Caco-2 (cell line): Measurements from ENCODE around the gene RUNX1. TPM values are rescaled to one million over a fixed set of nuclear protein-coding genes. Genes with fewer than 3 reads are reported as not detected.

ENCODE experiments used
- BruUV-seq: library from RNA; stranded (reverse); fragments of 400-500 nt; replicated peaks from 2 replicates; lab custom pipeline; 2021; lab: Mats Ljungman, UMichigan
- CTCF ChIA-PET: fragments of 300-600 bp; sonication (Branson Sonifier 250); formaldehyde crosslinking; loops from one replicate; lab custom pipeline; 2022; ENCODE audit warnings: antibody characterized with exemption; lab: Charles Lee
- POLR2A ChIA-PET: fragments of 300-600 bp; sonication (Branson Sonifier 250); formaldehyde crosslinking; loops from one replicate; lab custom pipeline; 2022; ENCODE audit warnings: antibody characterized with exemption; lab: Charles Lee
- DNase-seq, 2 experiments: peaks; one replicate each; pipeline versions ENCODE4 v3.0.0 to v3.0.0-alpha.2; 2020 to 2022
- H3K27me3 ChIP-seq: replicated peaks from 2 replicates; pipeline ENCODE4 v1.6.0; 2011; ENCODE audit warnings: low read length; ENCODE audit not compliant: control insufficient read depth, insufficient read depth
- H3K36me3 ChIP-seq: 2 replicates; pipeline ENCODE4 v1.5.1; 2011; ENCODE audit warnings: low read length; ENCODE audit not compliant: control insufficient read depth, insufficient read depth
- H3K4me1 ChIP-seq: fragments of 250-450 bp; sonication (Bioruptor Pico); 2 replicates; pipeline ENCODE4 v1.5.1; 2020; ENCODE audit warnings: mild to moderate bottlenecking
- H3K4me3 ChIP-seq: 2 replicates; pipeline ENCODE4 v1.5.1; 2011; ENCODE audit warnings: low read depth, mild to moderate bottlenecking, control low read depth, low read length
- H3K9me3 ChIP-seq: fragments of 250-450 bp; sonication (Bioruptor Pico); 2 replicates; pipeline ENCODE4 v1.5.1; 2020; ENCODE audit warnings: mild to moderate bottlenecking, moderate library complexity
- H3K27ac Mint-ChIP-seq: one replicate; pipeline ENCODE4 v1.8.0; 2022; ENCODE audit warnings: mixed read lengths; ENCODE audit not compliant: unreplicated experiment
- H3K27me3 Mint-ChIP-seq: one replicate; pipeline ENCODE4 v1.8.0; 2022; ENCODE audit warnings: mixed read lengths; ENCODE audit not compliant: insufficient read depth, unreplicated experiment
- H3K36me3 Mint-ChIP-seq: one replicate; pipeline ENCODE4 v1.8.0; 2022; ENCODE audit warnings: mild to moderate bottlenecking, mixed read lengths; ENCODE audit not compliant: insufficient read depth, unreplicated experiment
- H3K4me1 Mint-ChIP-seq: one replicate; pipeline ENCODE4 v1.8.0; 2022; ENCODE audit warnings: low read depth, mixed read lengths; ENCODE audit not compliant: unreplicated experiment
- H3K4me3 Mint-ChIP-seq: one replicate; pipeline ENCODE4 v1.8.0; 2022; ENCODE audit warnings: mild to moderate bottlenecking, moderate library complexity, mixed read lengths; ENCODE audit not compliant: unreplicated experiment
- H3K9me3 Mint-ChIP-seq: one replicate; pipeline ENCODE4 v1.8.0; 2022; ENCODE audit warnings: mixed read lengths; ENCODE audit not compliant: unreplicated experiment
- intact Hi-C: fragments of 100-400 bp; cut with micrococcal nuclease; formaldehyde crosslinking; loops from one replicate; pipeline ENCODE4 v1.10.0; 2022; ENCODE audit not compliant: unreplicated experiment
- total RNA-seq: library from RNA; stranded (reverse); gene quantifications from 2 replicates; pipeline ENCODE4 v1.2.3, GENCODE V29; 2022
- TF ChIP-seq, protein P1 (sequence below), 2 experiments: fragments of 200-600 bp in 1 of 2; IDR thresholded peaks; 1 replicate in 1 of 2; 2 replicates in 1 of 2; pipeline versions ENCODE4 v1.5.1 to v1.8.0; 2011 to 2022; ENCODE audit warnings: antibody characterized with exemption in 1 of 2, control low read depth in 1 of 2, inconsistent platforms in 1 of 2, low read depth in 1 of 2, low read length in 1 of 2, mild to moderate bottlenecking in 1 of 2, moderate library complexity in 1 of 2; ENCODE audit not compliant: insufficient read depth in 1 of 2, severe bottlenecking in 1 of 2, unreplicated experiment in 1 of 2

The RUNX1 gene
- total RNA-seq, 1 experiment from 2014 or later = 11.7 TPM

DNA sequence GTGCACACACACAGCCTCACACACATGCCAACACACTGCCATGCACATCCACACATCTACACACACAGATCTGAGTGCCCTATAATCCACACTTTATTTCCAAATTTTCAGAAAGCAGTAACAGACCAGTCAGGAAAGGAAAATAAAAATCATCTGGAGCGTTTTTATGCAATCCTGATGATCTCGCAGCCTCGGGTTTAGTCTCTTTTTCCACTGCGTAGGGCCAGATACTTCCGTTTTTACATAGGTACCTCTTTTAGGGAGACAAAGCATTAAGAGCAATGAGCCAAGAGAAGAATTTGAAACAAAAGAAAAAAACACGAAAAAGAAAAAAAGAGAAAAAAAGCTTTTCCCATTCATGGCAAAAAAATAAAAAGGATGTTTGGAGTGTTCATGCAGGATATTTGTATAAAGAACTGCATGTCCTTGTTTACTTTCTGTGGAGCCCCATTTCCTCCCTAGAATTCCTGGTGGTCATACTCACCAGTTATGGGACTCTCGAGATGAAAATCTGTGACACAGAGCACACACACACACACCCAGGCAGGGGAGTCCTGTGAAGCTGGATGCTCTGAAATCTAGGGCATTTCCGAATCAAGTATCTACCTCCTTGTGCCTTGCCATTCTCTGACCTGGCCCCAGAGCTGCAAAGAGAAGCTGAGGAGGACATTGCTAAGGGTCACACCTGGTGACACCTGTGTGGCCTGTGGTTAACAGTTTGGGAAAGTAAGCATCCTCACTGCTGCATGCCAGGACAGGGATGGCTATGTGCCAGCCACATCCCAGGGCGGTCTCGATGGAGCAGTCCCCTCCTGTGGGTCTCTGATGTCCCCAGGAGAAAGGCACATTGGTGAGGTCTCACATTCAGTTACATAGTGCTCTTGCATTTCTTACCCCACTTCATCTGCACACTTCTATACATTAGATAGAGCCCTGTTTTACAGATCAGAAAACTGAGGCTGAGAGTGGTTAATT lies 83.6 kb downstream of the RUNX1 start:
- H3K27ac Mint-ChIP-seq = no peak overlapping the region
- Histone ChIP-seq H3K4me3 (no peak overlapping the region), H3K36me3 (no peaks in the 10 kb centered on the region), H3K9me3 (no peaks in the 10 kb centered on the region), H3K4me1 (no peaks in the 10 kb centered on the region), H3K27me3 (no peaks in the 10 kb centered on the region)
- no peaks in the 10 kb centered on the region for H3K9me3 Mint-ChIP-seq
- CTCF ChIA-PET = no interaction called here
- no peaks in the 10 kb centered on the region for H3K4me1 Mint-ChIP-seq
- H3K36me3 Mint-ChIP-seq = no peaks in the 10 kb centered on the region
- POLR2A ChIA-PET = no interaction called here
- H3K27me3 Mint-ChIP-seq = no peaks in the 10 kb centered on the region
- intact Hi-C loops = no loop called here
- no peak for DNase-seq
- TF ChIP-seq, protein P1, sequence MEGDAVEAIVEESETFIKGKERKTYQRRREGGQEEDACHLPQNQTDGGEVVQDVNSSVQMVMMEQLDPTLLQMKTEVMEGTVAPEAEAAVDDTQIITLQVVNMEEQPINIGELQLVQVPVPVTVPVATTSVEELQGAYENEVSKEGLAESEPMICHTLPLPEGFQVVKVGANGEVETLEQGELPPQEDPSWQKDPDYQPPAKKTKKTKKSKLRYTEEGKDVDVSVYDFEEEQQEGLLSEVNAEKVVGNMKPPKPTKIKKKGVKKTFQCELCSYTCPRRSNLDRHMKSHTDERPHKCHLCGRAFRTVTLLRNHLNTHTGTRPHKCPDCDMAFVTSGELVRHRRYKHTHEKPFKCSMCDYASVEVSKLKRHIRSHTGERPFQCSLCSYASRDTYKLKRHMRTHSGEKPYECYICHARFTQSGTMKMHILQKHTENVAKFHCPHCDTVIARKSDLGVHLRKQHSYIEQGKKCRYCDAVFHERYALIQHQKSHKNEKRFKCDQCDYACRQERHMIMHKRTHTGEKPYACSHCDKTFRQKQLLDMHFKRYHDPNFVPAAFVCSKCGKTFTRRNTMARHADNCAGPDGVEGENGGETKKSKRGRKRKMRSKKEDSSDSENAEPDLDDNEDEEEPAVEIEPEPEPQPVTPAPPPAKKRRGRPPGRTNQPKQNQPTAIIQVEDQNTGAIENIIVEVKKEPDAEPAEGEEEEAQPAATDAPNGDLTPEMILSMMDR (IDR thresholded peaks at IDR 0.05; ENCODE audit: insufficient read depth in 1 of 2, low read depth in 1 of 2, low read length in 1 of 2, severe bottlenecking in 1 of 2, unreplicated experiment in 1 of 2) = no peak
- BruUV-seq = no TSS peak
- H3K4me3 Mint-ChIP-seq = no peak overlapping the region

DNA sequence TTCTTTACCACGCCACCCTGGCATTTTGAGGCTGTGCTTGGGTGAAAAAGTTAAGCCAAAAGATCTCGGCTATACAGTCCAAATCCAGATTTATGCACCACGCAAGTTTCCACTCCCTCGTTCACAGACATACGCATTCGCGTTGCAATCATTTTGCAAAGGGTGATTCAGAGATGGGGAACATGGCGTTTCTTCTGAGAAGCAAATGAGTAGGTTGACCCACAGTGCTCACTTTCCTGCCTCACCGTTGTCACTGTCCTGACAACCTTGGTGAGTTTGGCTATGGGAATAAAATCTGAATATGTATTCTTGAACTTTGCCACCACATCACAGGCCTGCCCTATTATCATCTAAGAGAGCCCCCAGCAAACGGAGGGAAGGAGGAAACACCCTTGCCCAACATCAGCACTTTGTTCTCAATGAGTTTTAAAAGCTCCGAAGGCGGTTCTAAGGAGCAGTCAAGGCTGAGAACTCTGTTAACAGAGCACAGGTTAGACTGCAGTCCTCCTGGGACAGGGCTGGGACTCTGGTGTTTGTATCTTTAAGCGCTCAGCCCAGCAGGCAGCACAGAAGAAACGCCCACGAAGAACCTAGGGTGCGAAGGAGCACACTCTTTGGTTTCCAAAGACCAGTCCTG lies 86.4 kb downstream of the RUNX1 start:
- no peak overlapping the region for H3K27ac Mint-ChIP-seq
- no peaks in the 10 kb centered on the region for H3K4me1 Mint-ChIP-seq
- no TSS peak for BruUV-seq
- ChIA-PET POLR2A (no interaction called here), CTCF (no interaction called here)
- H3K4me3 Mint-ChIP-seq = no peak overlapping the region
- TF ChIP-seq, protein P1 (IDR thresholded peaks at IDR 0.05; ENCODE audit: insufficient read depth in 1 of 2, low read depth in 1 of 2, low read length in 1 of 2, severe bottlenecking in 1 of 2, unreplicated experiment in 1 of 2) = no peak
- DNase-seq = no peak
- intact Hi-C loops = no loop called here
- no peaks in the 10 kb centered on the region for H3K9me3 Mint-ChIP-seq
- H3K4me3 ChIP-seq = no peak overlapping the region
- H3K36me3 Mint-ChIP-seq = no peaks in the 10 kb centered on the region
- H3K27me3 ChIP-seq = no peaks in the 10 kb centered on the region
- H3K36me3 ChIP-seq = no peaks in the 10 kb centered on the region
- no peaks in the 10 kb centered on the region for H3K4me1 ChIP-seq
- no peaks in the 10 kb centered on the region for H3K9me3 ChIP-seq
- H3K27me3 Mint-ChIP-seq = peaks cover 5% of the 10 kb centered on the region

DNA sequence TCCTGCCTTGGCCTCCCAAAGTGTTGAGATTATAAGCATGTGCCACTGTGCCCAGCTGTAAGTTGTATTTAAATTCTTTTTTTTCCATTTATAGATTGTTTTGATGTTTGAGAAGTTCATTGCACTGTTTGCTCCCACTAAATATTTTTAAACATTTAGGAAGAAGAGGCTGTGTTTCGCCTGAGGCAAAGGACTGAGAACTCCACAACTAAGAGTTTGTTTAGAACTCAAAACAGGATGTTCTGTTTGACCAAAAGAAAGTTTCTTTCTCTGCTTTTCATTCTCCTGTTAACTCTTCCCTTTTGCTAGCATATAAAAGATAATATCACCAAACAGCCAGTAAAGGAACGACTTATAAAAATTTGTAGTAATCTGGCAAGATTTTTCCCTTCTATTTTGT lies 87.0 kb downstream of the RUNX1 start:
- H3K4me1 ChIP-seq = no peaks in the 10 kb centered on the region
- Mint-ChIP-seq H3K36me3 (no peaks in the 10 kb centered on the region), H3K27ac (no peak overlapping the region), H3K27me3 (peaks cover 5% of the 10 kb centered on the region), H3K4me3 (no peak overlapping the region), H3K4me1 (no peaks in the 10 kb centered on the region), H3K9me3 (no peaks in the 10 kb centered on the region)
- POLR2A ChIA-PET = no interaction called here
- DNase-seq = no peak
- intact Hi-C loops = no loop called here
- H3K4me3 ChIP-seq = no peak overlapping the region
- no peaks in the 10 kb centered on the region for H3K36me3 ChIP-seq
- no TSS peak for BruUV-seq
- no peaks in the 10 kb centered on the region for H3K9me3 ChIP-seq
- no peaks in the 10 kb centered on the region for H3K27me3 ChIP-seq
- CTCF ChIA-PET = no interaction called here
- TF ChIP-seq, protein P1 (IDR thresholded peaks at IDR 0.05; ENCODE audit: insufficient read depth in 1 of 2, low read depth in 1 of 2, low read length in 1 of 2, severe bottlenecking in 1 of 2, unreplicated experiment in 1 of 2) = no peak
